ENCODE measurements around the gene CFAP206.

The CFAP206 gene

DNA sequence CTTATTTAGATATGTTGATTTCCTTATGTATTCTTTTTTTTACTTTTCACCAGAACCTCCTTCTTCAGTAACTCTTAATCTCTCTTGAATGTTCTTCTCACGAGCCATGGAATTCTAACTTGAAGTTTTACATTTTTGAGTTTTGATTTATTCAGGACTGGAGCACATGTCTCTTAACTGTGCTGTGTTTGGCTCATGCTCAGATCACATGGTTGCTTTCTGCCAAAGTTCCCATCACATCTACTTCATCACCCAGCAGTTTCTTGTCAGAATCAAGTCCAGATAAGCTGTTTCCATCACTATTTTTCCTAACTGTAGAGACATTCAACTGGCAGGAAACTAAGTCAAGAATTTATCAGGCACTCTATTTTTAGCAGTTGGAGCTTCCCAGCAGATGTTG lies 96.7 kb downstream of the CFAP206 start:
- TF ChIP-seq NFIC (IDR thresholded peaks at IDR 0.05) (no peak), ZBTB7A (IDR thresholded peaks at IDR 0.05; ENCODE audit: low read depth) (no peak), EGR1 (IDR thresholded peaks at IDR 0.05) (no peak), CEBPB (IDR thresholded peaks at IDR 0.05) (no peak), CREB1 (IDR thresholded peaks at IDR 0.05; ENCODE audit: low read depth) (no peak), FOXM1 (IDR thresholded peaks at IDR 0.05; ENCODE audit: borderline replicate concordance, low read depth) (no peak)
- TF ChIP-seq, protein P1, sequence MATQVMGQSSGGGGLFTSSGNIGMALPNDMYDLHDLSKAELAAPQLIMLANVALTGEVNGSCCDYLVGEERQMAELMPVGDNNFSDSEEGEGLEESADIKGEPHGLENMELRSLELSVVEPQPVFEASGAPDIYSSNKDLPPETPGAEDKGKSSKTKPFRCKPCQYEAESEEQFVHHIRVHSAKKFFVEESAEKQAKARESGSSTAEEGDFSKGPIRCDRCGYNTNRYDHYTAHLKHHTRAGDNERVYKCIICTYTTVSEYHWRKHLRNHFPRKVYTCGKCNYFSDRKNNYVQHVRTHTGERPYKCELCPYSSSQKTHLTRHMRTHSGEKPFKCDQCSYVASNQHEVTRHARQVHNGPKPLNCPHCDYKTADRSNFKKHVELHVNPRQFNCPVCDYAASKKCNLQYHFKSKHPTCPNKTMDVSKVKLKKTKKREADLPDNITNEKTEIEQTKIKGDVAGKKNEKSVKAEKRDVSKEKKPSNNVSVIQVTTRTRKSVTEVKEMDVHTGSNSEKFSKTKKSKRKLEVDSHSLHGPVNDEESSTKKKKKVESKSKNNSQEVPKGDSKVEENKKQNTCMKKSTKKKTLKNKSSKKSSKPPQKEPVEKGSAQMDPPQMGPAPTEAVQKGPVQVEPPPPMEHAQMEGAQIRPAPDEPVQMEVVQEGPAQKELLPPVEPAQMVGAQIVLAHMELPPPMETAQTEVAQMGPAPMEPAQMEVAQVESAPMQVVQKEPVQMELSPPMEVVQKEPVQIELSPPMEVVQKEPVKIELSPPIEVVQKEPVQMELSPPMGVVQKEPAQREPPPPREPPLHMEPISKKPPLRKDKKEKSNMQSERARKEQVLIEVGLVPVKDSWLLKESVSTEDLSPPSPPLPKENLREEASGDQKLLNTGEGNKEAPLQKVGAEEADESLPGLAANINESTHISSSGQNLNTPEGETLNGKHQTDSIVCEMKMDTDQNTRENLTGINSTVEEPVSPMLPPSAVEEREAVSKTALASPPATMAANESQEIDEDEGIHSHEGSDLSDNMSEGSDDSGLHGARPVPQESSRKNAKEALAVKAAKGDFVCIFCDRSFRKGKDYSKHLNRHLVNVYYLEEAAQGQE (IDR thresholded peaks at IDR 0.05; ENCODE audit: low read depth) = no peak
- TF ChIP-seq, protein P2, sequence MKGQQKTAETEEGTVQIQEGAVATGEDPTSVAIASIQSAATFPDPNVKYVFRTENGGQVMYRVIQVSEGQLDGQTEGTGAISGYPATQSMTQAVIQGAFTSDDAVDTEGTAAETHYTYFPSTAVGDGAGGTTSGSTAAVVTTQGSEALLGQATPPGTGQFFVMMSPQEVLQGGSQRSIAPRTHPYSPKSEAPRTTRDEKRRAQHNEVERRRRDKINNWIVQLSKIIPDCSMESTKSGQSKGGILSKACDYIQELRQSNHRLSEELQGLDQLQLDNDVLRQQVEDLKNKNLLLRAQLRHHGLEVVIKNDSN (IDR thresholded peaks at IDR 0.05) = no peak

Data from Ishikawa (cell line).